Uterus (tissue), 2 donors: Measurements from ENCODE around the gene SVBP.

Experiments
- CTCF ChIP-seq, 4 experiments: fragments of 200-600 bp in 2 of 4; fragments of 450-650 bp in 2 of 4; sonication (generic) in 2 of 4; IDR thresholded peaks; one replicate each; pipeline ENCODE4 v1.5.1; 2016 to 2019; ENCODE audit warnings: antibody characterized with exemption in 4 of 4, mild to moderate bottlenecking in 2 of 4, moderate library complexity in 1 of 4
- POLR2A ChIP-seq, 2 donors: fragments of 450-650 bp; IDR thresholded peaks; one replicate each; pipeline ENCODE4 v1.6.1; 2016; ENCODE audit warnings: antibody characterized with exemption in 2 of 2, mild to moderate bottlenecking in 1 of 2, moderate library complexity in 1 of 2

GRCh38 chr1:42845193-42845592, 28.0 kb upstream of the SVBP start:
- TF ChIP-seq CTCF (IDR thresholded peaks at IDR 0.05) (no peak), POLR2A (IDR thresholded peaks at IDR 0.05) (no peak)
